HepG2 (cell line): ENCODE data around the gene THRAP3. TPM values are rescaled to one million over a fixed set of nuclear protein-coding genes. Genes with fewer than 3 reads are reported as not detected.
A peak's percentile ranks its signal among the peaks of the same experiment; 100 is the strongest.

ENCODE experiments used
- ATAC-seq: fragments of 200-7000 bp; cut with Tn5 transposase; 3 replicates; pipeline ENCODE4 v1.9.1; 2020; ENCODE audit warnings: mild to moderate bottlenecking, moderate library complexity
- BruUV-seq: library from RNA; stranded (reverse); fragments of 400-500 nt; replicated peaks from 2 replicates; lab custom pipeline; 2021; lab: Mats Ljungman, UMichigan
- CTCF ChIA-PET: fragments of 300-600 bp; formaldehyde crosslinking; extraction: SDS; loops from one replicate; lab custom pipeline; 2021; ENCODE audit warnings: low total read pairs, inconsistent platforms, low intra/inter-chr PET ratio; lab: Yijun Ruan, JAX
- POLR2A ChIA-PET: fragments of 350-600 bp; sonication (Branson Sonifier 250); formaldehyde crosslinking; loops from one replicate; lab custom pipeline; 2020; ENCODE audit warnings: antibody characterized with exemption, inconsistent platforms; lab: Yijun Ruan, JAX
- DNase-seq: peaks from one replicate; pipeline ENCODE4 v3.0.0-alpha.2; 2015; ENCODE audit warnings: low spot score
- FAIRE-seq: peaks from 3 replicates; lab custom pipeline; 2011; peaks lifted over from hg19 to GRCh38; lab: Jason Lieb, UNC
- H2AFZ ChIP-seq: one replicate; pipeline ENCODE4 v1.6.1; 2011; ENCODE audit warnings: low read length, inconsistent platforms
- H3K27ac ChIP-seq: fragments of 300-600 bp; 3 replicates; pipeline ENCODE4 v1.8.0; 2011; ENCODE audit warnings: mixed run types, mild to moderate bottlenecking, mixed read lengths, low read length, inconsistent platforms; ENCODE audit not compliant: insufficient read depth; ENCODE audit errors: extremely low read length
- H3K27me3 ChIP-seq, 2 experiments: fragments of 200-600 bp in 1 of 2; 2 replicates in 1 of 2; 3 replicates in 1 of 2; pipeline versions ENCODE4 v1.6.0 to v1.8.0; 2011; ENCODE audit warnings: low read length in 2 of 2, mild to moderate bottlenecking in 2 of 2, moderate library complexity in 2 of 2, inconsistent platforms in 1 of 2; ENCODE audit not compliant: insufficient read depth in 2 of 2, control insufficient read depth in 1 of 2
- H3K36me3 ChIP-seq, 2 experiments: fragments of 200-600 bp in 1 of 2; replicated peaks in 1 of 2; 2 replicates in 1 of 2; 3 replicates in 1 of 2; pipeline versions ENCODE4 v1.5.1 to v1.8.0; 2011; ENCODE audit warnings: low read length in 2 of 2, inconsistent platforms in 1 of 2; ENCODE audit not compliant: insufficient read depth in 2 of 2, control insufficient read depth in 1 of 2
- H3K4me1 ChIP-seq: 2 replicates; pipeline ENCODE4 v1.5.1; 2012; ENCODE audit warnings: low read length, inconsistent platforms; ENCODE audit not compliant: insufficient read depth
- H3K4me2 ChIP-seq: 2 replicates; pipeline ENCODE4 v1.6.0; 2011; ENCODE audit warnings: low read depth, low read length, inconsistent platforms
- H3K4me3 ChIP-seq, 3 experiments: fragments of 200-600 bp in 1 of 3; sonication (generic), shearing (Covaris generic) in 1 of 3; replicated peaks in 1 of 3; 2 replicates each; pipeline ENCODE4 v1.5.1; 2011 to 2016; ENCODE audit warnings: low read length in 3 of 3, inconsistent platforms in 2 of 3, low read depth in 2 of 3, mild to moderate bottlenecking in 2 of 3, control low read depth in 1 of 3, mixed read lengths in 1 of 3; ENCODE audit not compliant: insufficient read depth in 1 of 3
- H3K79me2 ChIP-seq: one replicate; pipeline ENCODE4 v1.6.1; 2011; ENCODE audit warnings: low read length, inconsistent platforms; ENCODE audit not compliant: insufficient read depth
- H3K9ac ChIP-seq: 2 replicates; pipeline ENCODE4 v1.6.0; 2011; ENCODE audit warnings: mild to moderate bottlenecking, low read depth, low read length, inconsistent platforms; ENCODE audit not compliant: insufficient read depth
- H3K9me3 ChIP-seq: 2 replicates; pipeline ENCODE4 v1.5.1; 2012; ENCODE audit warnings: mild to moderate bottlenecking, low read length
- H4K20me1 ChIP-seq: 2 replicates; pipeline ENCODE4 v1.6.0; 2011; ENCODE audit warnings: inconsistent platforms, mild to moderate bottlenecking, low read length, moderate library complexity; ENCODE audit not compliant: insufficient read depth
- ATF7 ChIP-seq, 2 experiments: fragments of 450-650 bp in 1 of 2; sonication (generic) in 1 of 2; formaldehyde crosslinking in 1 of 2; IDR thresholded peaks; 2 replicates each; pipeline versions ENCODE4 v1.4.0 to v1.6.1; 2016 to 2020; ENCODE audit warnings: antibody characterized with exemption in 1 of 2, mild to moderate bottlenecking in 1 of 2, missing genetic modification reagents in 1 of 2
- CEBPB ChIP-seq: IDR thresholded peaks from 2 replicates; pipeline ENCODE4 v1.6.1; 2011; ENCODE audit warnings: low read depth, low read length, improper control_type of control experiment, borderline replicate concordance
- FOSL2 ChIP-seq: sonication (generic); formaldehyde crosslinking; IDR thresholded peaks from 2 replicates; pipeline ENCODE4 v1.4.0; 2020; ENCODE audit warnings: missing genetic modification reagents
- FOXM1 ChIP-seq: sonication (generic); formaldehyde crosslinking; IDR thresholded peaks from 2 replicates; pipeline ENCODE4 v1.5.0; 2020; ENCODE audit warnings: missing genetic modification reagents
- MBNL3 ChIP-seq: fragments of 250-450 bp; sonication (Bioruptor Pico); conservative IDR thresholded peaks from 2 replicates; pipeline ENCODE4 v1.8.0; 2022; ENCODE audit warnings: mild to moderate bottlenecking, inconsistent platforms
- MTF2 ChIP-seq: sonication (generic); formaldehyde crosslinking; IDR thresholded peaks from 2 replicates; pipeline ENCODE4 v1.5.0; 2020; ENCODE audit warnings: missing genetic modification reagents, borderline replicate concordance
- NCOR1 ChIP-seq: fragments of 200-600 bp; sonication (generic); IDR thresholded peaks from 2 replicates; pipeline ENCODE4 v1.7.0; 2017; ENCODE audit warnings: antibody characterized with exemption, low read length, borderline replicate concordance
- NR2F6 ChIP-seq, 2 experiments: IDR thresholded peaks; 2 replicates each; pipeline ENCODE4 v1.6.1; 2016; ENCODE audit warnings: antibody characterized with exemption in 1 of 2, mild to moderate bottlenecking in 1 of 2
- PRMT3 ChIP-seq: sonication (generic); formaldehyde crosslinking; IDR thresholded peaks from 2 replicates; pipeline ENCODE4 v1.8.1; 2022; ENCODE audit warnings: low read depth, mild to moderate bottlenecking, moderate library complexity, missing genetic modification reagents, borderline replicate concordance
- RARG ChIP-seq: sonication (generic); formaldehyde crosslinking; IDR thresholded peaks from 2 replicates; pipeline ENCODE4 v1.4.0; 2020; ENCODE audit warnings: low read depth, mild to moderate bottlenecking, missing genetic modification reagents
- SIN3A ChIP-seq: IDR thresholded peaks from 2 replicates; pipeline ENCODE4 v1.6.1; 2011; ENCODE audit warnings: low read depth, mild to moderate bottlenecking, control low read depth, low read length, borderline replicate concordance
- U2AF1 ChIP-seq: fragments of 200-400 bp; formaldehyde crosslinking; optimal IDR thresholded peaks from 2 replicates; pipeline ENCODE3; 2017; ENCODE audit warnings: mild to moderate bottlenecking, low read depth, low read length
- ZNF121 ChIP-seq: sonication (generic); formaldehyde crosslinking; IDR thresholded peaks from 2 replicates; pipeline ENCODE4 v1.5.0; 2020; ENCODE audit warnings: mild to moderate bottlenecking, missing genetic modification reagents
- WGBS: methylation state at CpG from one replicate; pipeline ENCODE4 v1.1.6; 2017; ENCODE audit warnings: low lambda C conversion rate; 5-methylcytosine and 5-hydroxymethylcytosine counted together
- in situ Hi-C: cut with HindIII; loops from 2 replicates; pipeline ENCODE4 v1.10.0; 2017; ENCODE audit warnings: low pct_unique_long_range_greater_than_20kb; ENCODE audit not compliant: extremely low pct_ligation_motif_present
- intact Hi-C: fragments of 100-400 bp; cut with micrococcal nuclease; formaldehyde crosslinking; loops from one replicate; pipeline ENCODE4 v1.10.0; 2022; ENCODE audit not compliant: unreplicated experiment
- polyA plus RNA-seq, 8 experiments: library from polyadenylated mRNA; depleted of rRNA in 3 of 8; stranded (reverse) in 7 of 8; unstranded in 1 of 8; fragments of >200 nt; fragmentation: Illumina TruSeq in 4 of 8; extraction: Trizol in 4 of 8; gene quantifications; 2 replicates each; pipeline versions ENCODE4 v1.2.1 to v1.2.3, GENCODE V29; 2011 to 2016; ENCODE audit warnings: low read depth in 4 of 8, missing spikeins in 1 of 8, mixed read lengths in 1 of 8; ENCODE audit not compliant: insufficient read depth in 1 of 8
- total RNA-seq, 5 experiments: library from RNA; depleted of rRNA; stranded (reverse); fragments of >200 nt; fragmentation: Illumina TruSeq; extraction: Trizol; gene quantifications; 2 replicates each; pipeline ENCODE4 v1.2.3, GENCODE V29; 2016; ENCODE audit warnings: low read depth in 1 of 5
- TF ChIP-seq, protein P1 (sequence below): IDR thresholded peaks from 2 replicates; pipeline ENCODE4 v1.6.1; 2016; ENCODE audit warnings: low read depth

THRAP3 gene
- total and polyA plus RNA-seq, 2 of the 13 experiments (the other 11 are each of a cell fraction or from before 2014, with no cell fraction given): 45.0 to 92.6 TPM

DNA sequence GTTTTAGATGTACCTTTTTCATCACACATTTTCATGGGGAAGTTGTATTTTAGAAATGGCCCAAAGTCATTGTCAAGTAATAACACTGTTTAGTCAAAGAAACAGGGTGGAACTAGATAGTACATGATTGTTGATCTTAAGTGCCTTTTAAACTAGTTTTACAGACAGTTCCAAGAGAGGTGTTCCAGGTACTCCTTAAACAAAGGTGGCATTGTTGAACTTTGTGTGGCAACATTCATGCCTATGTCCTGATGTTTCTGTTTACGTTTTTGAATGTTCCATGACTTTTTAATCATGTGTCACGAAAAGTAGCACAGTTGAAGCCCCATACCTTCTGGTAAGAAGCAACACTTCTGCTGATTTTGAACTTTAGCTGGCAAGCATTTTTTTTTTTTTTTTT, 72.8 kb downstream of the THRAP3 start (continued):
- no peak for TF ChIP-seq MTF2

DNA sequence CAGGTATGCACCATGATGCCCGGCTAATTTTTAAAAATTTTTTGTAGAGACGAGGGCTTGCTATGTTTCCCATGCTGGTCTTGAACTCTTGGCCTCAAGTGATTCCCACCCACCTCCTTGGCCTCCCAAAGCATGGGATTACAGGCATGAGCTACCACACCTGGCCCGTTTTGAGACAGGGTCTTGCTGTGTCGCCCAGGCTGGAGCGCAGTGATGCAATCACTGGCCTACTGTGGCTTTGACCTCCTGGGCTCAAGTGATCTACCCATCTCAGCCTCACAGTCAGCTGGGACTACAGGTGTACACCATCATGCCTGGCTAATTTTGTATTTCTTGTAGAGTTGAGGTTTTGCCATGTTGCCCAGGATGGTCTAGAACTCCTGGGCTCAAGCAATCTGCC, 74.4 kb downstream of the THRAP3 start:
- FAIRE-seq: no peak
- no TSS peak for BruUV-seq
- H3K4me2 ChIP-seq: no peak overlapping the region
- H3K4me1 ChIP-seq: peaks cover 17% of the 10 kb centered on the region
- ATAC-seq: no peak
- no peak for DNase-seq
- no peak overlapping the region for H2AFZ ChIP-seq
- H3K9ac ChIP-seq: no peak overlapping the region
- intact Hi-C loops (no loop called here), in situ Hi-C loops (no loop called here)
- H3K27ac ChIP-seq: no peak overlapping the region
- TF ChIP-seq, protein P1, sequence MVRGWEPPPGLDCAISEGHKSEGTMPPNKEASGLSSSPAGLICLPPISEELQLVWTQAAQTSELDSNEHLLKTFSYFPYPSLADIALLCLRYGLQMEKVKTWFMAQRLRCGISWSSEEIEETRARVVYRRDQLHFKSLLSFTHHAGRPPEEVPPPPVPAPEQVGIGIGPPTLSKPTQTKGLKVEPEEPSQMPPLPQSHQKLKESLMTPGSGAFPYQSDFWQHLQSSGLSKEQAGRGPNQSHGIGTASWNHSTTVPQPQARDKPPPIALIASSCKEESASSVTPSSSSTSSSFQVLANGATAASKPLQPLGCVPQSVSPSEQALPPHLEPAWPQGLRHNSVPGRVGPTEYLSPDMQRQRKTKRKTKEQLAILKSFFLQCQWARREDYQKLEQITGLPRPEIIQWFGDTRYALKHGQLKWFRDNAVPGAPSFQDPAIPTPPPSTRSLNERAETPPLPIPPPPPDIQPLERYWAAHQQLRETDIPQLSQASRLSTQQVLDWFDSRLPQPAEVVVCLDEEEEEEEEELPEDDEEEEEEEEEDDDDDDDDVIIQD (CRISPR knock-in tag): no peak
- 0 out of 2 replicates have a peak, but pooled peaks have one; percentile 6 for TF ChIP-seq ATF7 (IDR thresholded peaks at IDR 0.05)
- TF ChIP-seq ATF7 (CRISPR knock-in tag; IDR thresholded peaks at IDR 0.05): no peak
- no peak for TF ChIP-seq RARG (CRISPR knock-in tag)
- TF ChIP-seq FOXM1 (CRISPR knock-in tag): no peak
- no peak for TF ChIP-seq MBNL3 (CRISPR knock-in tag)
- TF ChIP-seq NR2F6 (IDR thresholded peaks at IDR 0.05): no peak
- TF ChIP-seq NR2F6 (CRISPR knock-in tag; IDR thresholded peaks at IDR 0.05): no peak
- no peak for TF ChIP-seq PRMT3 (CRISPR knock-in tag)
- TF ChIP-seq NCOR1: no peak
- TF ChIP-seq CEBPB: peak; percentile 56; the same call in 1 of the 2 replicates
- peak; percentile 64; the same call in 1 of the 2 replicates for TF ChIP-seq ZNF121 (CRISPR knock-in tag)
- no peak for TF ChIP-seq U2AF1
- no peak for TF ChIP-seq SIN3A
- TF ChIP-seq FOSL2 (CRISPR knock-in tag): no peak
- TF ChIP-seq, all 625 proteins: peak for 3
- CTCF ChIA-PET: interaction anchor here (0.6 kb wide), 1 partner anchor 68 kb away, joined by 3 read pairs; no protein-coding TSS in a partner anchor
- H3K79me2 ChIP-seq: no peaks in the 10 kb centered on the region
- no peaks in the 10 kb centered on the region; the same call in 1 of the 2 replicates for H4K20me1 ChIP-seq
- no peak overlapping the region for H3K4me3 ChIP-seq
- WGBS: 98% methylated on average over 5 of the region's 5 CpGs
- H3K27me3 ChIP-seq: no peaks in the 10 kb centered on the region
- POLR2A ChIA-PET: no interaction called here
- H3K9me3 ChIP-seq: no peaks in the 10 kb centered on the region
- peaks cover 29 to 81% of the 10 kb centered on the region in 2 experiments for H3K36me3 ChIP-seq
